Femur (tissue), 1 donor: Measurements from ENCODE around the gene ATP5MK.
A peak's percentile ranks its signal among the peaks of the same experiment; 100 is the strongest.
"Not testable (repeated sequence)": the region's sequence is repeated elsewhere in the genome, so short reads cannot be mapped to it uniquely, and the experiment has no call there.

Experiments
- DNase-seq: peaks from one replicate; pipeline ENCODE4 v3.0.0-alpha.2; 2017

Gene ATP5MK, protein sequence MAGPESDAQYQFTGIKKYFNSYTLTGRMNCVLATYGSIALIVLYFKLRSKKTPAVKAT

GRCh38 chr10:103396067-103396788 lies at the start of gene ATP5MK, which contains the start of gene PDCD11:
ATP5MK (minus strand) TSS chr10:103396475; CDS start chr10:103392457, 4,018 bp downstream.
PDCD11 (plus strand) TSS chr10:103396626; CDS start chr10:103398427, 1,801 bp downstream.
- peak; percentile 99 for DNase-seq

GRCh38 chr10:103445366-103445765 lies 49.1 kb upstream of the ATP5MK start:
- no peak for DNase-seq

DNA sequence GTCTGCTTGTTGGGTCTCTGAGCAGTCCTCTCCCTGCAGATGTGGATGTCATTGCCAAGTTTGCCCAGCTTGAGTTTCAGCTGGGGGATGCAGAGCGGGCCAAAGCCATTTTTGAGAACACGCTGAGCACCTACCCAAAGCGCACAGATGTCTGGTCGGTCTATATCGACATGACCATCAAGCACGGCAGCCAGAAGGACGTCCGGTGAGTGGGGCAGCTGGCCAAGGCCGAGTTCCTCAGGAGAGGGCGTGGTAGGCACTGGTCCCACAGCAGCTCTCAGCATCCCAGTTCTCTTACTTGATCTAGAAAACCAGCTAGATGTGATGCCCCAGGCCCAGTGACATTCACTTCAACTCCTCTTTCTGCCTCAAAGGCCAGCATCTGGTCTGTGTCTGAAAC lies 48.2 kb upstream of the ATP5MK start:
- DNase-seq: no peak

DNA sequence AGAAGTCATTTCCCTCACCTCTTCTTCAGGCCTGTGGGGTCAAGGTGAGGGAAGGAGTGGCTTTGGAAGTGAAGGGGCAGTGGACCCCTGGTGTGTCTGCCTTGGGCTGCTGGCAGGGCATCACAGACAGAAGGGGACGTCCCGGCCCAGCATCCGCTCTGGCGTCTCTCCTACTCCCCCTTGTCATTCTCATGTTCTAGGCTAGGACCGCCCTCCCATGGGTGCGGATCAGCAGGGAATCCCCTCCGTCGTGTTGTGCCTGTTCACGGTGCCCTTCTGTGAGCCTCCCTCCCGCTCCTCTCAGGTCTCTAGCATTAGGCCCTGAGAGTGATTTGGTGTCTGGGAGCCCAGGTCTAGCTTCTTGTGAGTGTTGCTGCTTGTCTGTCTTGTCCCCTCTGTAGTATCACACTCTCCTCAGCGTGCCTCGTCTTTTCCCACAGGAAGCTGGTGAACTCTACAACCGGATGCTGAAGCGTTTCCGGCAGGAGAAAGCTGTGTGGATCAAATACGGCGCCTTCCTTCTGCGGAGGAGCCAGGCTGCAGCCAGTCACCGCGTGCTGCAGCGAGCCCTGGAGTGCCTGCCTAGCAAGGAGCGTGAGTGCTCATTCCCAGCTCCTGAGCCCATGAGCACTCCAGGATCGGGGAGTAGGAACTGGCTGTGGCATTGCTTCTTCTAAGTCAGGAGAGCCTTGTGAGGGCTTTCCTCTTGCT lies 47.4 kb upstream of the ATP5MK start:
- no peak for DNase-seq

DNA sequence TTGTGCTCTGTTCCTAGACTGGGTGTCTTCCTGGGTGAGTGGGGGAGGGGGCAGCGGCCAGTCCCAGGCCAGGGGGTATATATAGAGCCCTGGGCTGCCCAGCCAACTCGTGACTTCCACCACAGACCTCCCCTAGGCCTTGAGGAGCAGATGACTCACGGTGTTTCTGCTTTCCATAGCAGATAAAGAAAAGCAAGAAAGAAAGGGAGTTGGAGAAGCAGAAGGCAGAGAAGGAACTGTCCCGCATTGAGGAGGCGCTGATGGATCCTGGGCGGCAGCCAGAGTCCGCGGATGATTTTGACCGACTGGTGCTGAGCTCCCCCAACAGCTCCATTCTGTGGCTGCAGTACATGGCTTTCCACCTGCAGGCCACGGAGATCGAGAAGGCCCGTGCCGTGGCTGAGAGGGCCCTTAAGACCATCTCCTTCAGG lies 45.8 kb upstream of the ATP5MK start:
- no peak for DNase-seq

DNA sequence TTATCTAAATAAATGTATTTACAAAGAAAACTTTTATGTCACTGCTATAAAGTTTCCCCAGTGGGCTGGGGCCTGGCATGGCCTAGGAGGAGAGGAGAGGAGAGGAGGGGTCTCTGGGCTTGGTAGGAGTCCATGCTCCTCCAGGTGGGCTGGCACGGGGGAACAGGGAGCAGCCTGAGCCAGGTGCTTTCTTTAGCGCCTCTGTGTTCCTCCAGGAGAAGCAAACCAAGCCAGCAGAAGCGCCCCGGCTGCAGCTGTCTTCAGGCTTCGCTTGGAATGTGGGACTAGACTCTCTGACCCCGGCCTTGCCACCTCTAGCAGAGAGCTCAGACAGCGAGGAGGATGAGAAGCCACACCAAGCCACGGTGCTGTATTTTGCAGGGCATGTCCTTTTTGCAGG lies 45.3 kb upstream of the ATP5MK start:
- DNase-seq: no peak

DNA sequence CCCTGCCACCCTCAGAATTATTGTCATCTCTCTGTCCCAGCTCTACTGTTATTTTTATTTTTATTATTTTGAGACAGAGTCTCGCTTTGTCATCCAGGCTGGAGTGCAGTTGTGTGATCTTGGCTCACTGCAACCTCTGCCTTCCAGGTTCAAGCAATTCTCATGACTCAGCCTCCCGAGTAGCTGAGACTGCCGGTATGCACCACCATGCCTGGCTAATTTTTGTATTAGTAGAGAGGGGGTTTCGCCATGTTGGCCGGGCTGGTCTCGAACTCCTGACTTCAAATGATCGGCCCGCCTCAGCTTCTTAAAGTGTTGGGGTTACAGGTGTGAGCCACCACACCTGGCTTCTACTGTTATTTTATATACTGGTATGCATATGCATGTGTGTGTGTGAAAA lies 44.9 kb upstream of the ATP5MK start:
- DNase-seq: no peak

DNA sequence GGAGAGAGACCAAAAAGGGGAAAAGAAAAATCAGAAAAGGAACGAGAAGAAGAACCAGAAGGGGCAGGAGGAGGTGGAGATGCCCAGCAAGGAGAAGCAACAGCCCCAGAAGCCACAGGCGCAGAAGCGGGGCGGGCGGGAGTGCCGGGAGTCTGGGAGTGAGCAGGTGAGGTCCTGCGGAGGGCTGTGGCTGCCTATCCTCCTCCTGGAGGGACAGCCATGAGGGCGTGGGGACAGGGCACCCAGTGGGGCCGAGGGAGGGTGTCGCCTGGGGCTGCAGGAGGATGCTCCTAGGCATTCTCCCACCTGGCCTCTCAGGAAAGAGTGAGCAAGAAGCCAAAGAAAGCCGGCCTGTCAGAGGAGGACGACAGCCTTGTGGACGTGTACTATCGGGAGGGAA lies 44.1 kb upstream of the ATP5MK start:
- no peak for DNase-seq

- DNase-seq: no peak
These were observed 43.5 kb upstream of the ATP5MK start for GRCh38 chr10:103439776-103440175.

- DNase-seq: no peak
These were observed 37.6 kb upstream of the ATP5MK start for GRCh38 chr10:103433858-103434257.

- no peak for DNase-seq
These were observed 35.6 kb upstream of the ATP5MK start for GRCh38 chr10:103431902-103432301.

- DNase-seq: no peak
These were observed 33.4 kb upstream of the ATP5MK start for GRCh38 chr10:103429647-103430046.

GRCh38 chr10:103428989-103429643 lies 32.8 kb upstream of the ATP5MK start:
- no peak for DNase-seq

- DNase-seq: no peak
These were observed 31.6 kb upstream of the ATP5MK start for GRCh38 chr10:103427866-103428265.

GRCh38 chr10:103423748-103424147 lies 27.5 kb upstream of the ATP5MK start:
- DNase-seq: no peak

GRCh38 chr10:103419101-103419500 lies 22.8 kb upstream of the ATP5MK start:
- no peak for DNase-seq

DNA sequence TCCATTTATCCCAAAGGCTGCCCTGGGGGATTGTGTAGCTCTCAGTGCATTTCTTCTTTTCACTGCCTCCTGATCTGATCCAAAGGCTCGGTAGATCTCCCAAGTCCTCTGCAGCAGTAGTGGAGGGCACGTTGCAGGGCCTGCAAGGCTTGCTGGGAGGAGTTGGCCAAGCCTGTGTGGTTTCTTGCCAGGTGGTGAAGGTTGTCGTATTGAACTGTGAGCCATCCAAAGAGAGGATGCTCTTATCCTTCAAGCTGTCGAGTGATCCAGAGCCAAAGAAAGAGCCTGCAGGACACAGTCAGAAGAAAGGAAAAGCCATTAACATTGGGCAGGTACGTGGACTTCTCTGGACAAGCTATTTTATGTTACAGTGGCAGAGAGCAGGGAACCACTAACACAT lies 21.3 kb upstream of the ATP5MK start:
- no peak for DNase-seq

GRCh38 chr10:103417148-103417469 lies 20.8 kb upstream of the ATP5MK start:
- not testable (repeated sequence) for DNase-seq

DNA sequence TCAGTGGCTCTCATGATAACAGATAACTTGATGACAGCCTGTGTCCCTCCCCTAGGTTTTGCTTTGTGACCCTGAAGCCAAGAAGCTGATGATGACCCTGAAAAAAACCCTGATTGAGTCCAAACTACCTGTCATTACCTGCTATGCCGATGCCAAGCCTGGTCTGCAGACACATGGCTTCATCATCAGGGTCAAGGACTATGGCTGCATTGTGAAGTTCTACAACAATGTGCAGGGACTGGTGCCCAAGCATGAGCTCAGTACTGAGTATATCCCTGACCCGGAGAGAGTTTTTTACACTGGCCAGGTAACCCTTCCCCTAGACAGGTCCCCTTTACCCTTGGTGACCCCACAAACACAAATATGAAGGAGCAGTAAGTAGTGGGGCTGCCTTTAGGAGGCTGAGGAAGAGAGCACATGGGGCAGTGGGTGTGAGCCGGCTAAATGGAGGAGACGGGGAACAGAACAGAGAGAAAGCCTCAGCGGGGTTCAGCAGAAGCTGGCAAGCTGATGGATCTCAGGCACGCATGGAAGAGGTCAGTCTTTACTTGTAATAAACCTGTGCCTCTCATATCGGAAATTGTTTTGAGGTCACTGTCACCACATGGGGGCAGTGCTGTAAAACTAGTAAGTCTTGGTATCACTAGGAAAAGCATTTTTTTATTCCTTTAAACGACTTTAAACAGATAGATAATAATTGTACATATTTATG lies 20.3 kb upstream of the ATP5MK start:
- DNase-seq: peak; percentile 65

DNA sequence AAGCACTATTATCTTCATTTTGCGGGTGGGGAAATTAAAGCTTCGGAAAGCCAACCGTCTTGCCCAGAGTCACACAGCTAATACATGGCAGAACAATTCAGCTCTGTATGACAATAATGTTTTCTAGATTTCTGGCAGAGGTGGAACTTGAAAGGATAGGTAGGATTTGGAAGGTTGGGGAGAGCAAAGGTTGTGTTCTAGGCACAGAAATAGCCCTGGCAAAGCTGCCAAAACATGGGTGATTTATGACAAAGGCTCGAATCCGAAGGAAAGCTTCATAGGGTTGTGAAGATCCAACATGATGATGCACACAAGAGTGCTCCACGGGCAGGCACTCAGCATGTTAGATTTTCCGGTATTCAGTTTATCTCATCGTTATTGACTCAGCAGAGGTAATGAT lies 19.3 kb upstream of the ATP5MK start:
- no peak for DNase-seq

- no peak for DNase-seq
These were observed 17.3 kb upstream of the ATP5MK start for GRCh38 chr10:103413564-103413963.

GRCh38 chr10:103397191-103397825 lies 1.0 kb upstream of the ATP5MK start:
- no peak for DNase-seq

- no peak for DNase-seq
These were observed 463 bp upstream of the ATP5MK start for GRCh38 chr10:103396789-103397087.
